Measurements from ENCODE around the gene VPS4A. TPM values are rescaled to one million over a fixed set of nuclear protein-coding genes. Genes with fewer than 3 reads are reported as not detected.

VPS4A gene
- total RNA-seq, 1 experiment from 2014 or later = 27.3 TPM

DNA sequence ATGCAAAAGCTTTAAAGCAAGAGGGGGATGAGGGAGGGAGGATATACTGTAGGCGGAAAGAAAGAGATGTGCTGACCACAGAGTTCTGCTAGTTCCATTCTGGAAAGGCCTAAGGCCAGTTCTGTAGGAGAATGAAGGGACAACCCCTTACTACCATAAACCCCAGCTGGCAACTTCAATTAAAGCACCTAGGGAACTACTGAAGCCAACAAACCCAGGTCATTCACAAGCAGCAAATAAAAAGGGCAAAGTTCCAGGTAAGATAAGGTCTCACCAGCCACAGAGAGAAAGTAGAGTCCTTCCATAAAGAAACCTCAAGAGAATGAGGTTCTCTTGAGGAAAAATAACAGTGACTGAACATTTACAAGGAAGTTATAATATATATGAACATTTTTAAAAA lies 61.9 kb downstream of the VPS4A start:
- H3K27me3 ChIP-seq (ENCODE audit: low read length) = no peaks in the 10 kb centered on the region
- H3K9me2 ChIP-seq (replicated peaks; ENCODE audit: low read length) = no peaks in the 10 kb centered on the region
- no peak overlapping the region for H3K27ac ChIP-seq (ENCODE audit: low read length)
- CTCF ChIA-PET = no interaction called here
- POLR2A ChIA-PET (ENCODE audit: unreplicated experiment) = no interaction called here
- no peaks in the 10 kb centered on the region for H3F3A ChIP-seq (ENCODE audit: low read length, unreplicated experiment)
- intact Hi-C loops (cut with micrococcal nuclease) = no loop called here
- H3K4me3 ChIP-seq (ENCODE audit: low read length) = no peak overlapping the region
- H3K9ac ChIP-seq (ENCODE audit: low read length) = no peak overlapping the region
- no peaks in the 10 kb centered on the region for H3K9me3 ChIP-seq (ENCODE audit: low read length)
- H3K4me2 ChIP-seq (ENCODE audit: low read length) = no peak overlapping the region
- H4K20me1 ChIP-seq (ENCODE audit: low read length) = no peaks in the 10 kb centered on the region
- H2AFZ ChIP-seq (ENCODE audit: low read length) = no peak overlapping the region
- DNase-seq = no peak
- BruUV-seq (replicated peaks) = no TSS peak
- TF ChIP-seq EZH2 (IDR thresholded peaks at IDR 0.05; ENCODE audit: low read length, unreplicated experiment) (no peak), CTCF (conservative IDR thresholded peaks at IDR 0.05; ENCODE audit: low read depth, low read length) (no peak), EZH2phosphoT487 (IDR thresholded peaks at IDR 0.05; ENCODE audit: borderline replicate concordance, low read length) (no peak)
- H3K36me3 ChIP-seq (ENCODE audit: low read depth, low read length) = peaks cover 14% of the 10 kb centered on the region
- no peaks in the 10 kb centered on the region for H3K79me2 ChIP-seq (ENCODE audit: low read length)
- no peak for ATAC-seq
- H3K4me1 ChIP-seq (ENCODE audit: insufficient read depth, low read length) = no peaks in the 10 kb centered on the region

Other genes starting within 250 kb of the VPS4A start
- gene HAS3, start 205.7 kb upstream of the VPS4A start, total RNA-seq (2014; rRNA removed) = 92.5 and 153 TPM in 2 replicates
- gene CHTF8, start 178.8 kb upstream of the VPS4A start, total RNA-seq (2014; rRNA removed) = 45.9 and 54.7 TPM in 2 replicates
- gene UTP4, start 178.7 kb upstream of the VPS4A start, total RNA-seq (2014; rRNA removed) = 26.4 and 26.9 TPM in 2 replicates
- gene SNTB2, start 124.2 kb upstream of the VPS4A start, total RNA-seq (2014; rRNA removed) = 40.4 and 62.6 TPM in 2 replicates
- gene PDF, start 19.2 kb downstream of the VPS4A start, total RNA-seq (2014; rRNA removed) = 30.6 and 45.0 TPM in 2 replicates
- gene COG8, start 28.2 kb downstream of the VPS4A start, total RNA-seq (2014; rRNA removed) = 27.2 and 29.5 TPM in 2 replicates
- 25.4 and 28.3 TPM in 2 replicates for gene NIP7, start 28.4 kb downstream of the VPS4A start, total RNA-seq (2014; rRNA removed)
- not detected in 2 replicates for gene TMED6, start 40.4 kb downstream of the VPS4A start, total RNA-seq (2014; rRNA removed)
- gene TERF2, start 74.7 kb downstream of the VPS4A start, total RNA-seq (2014; rRNA removed) = 8.4 and 17.2 TPM in 2 replicates
- gene CYB5B, start 113.3 kb downstream of the VPS4A start, total RNA-seq (2014; rRNA removed) = 64.5 and 77.1 TPM in 2 replicates